Stimulated activated effector memory CD8-positive, alpha-beta T cell treated with anti-CD3 and anti-CD28 coated beads, Interleukin-12 subunit alpha, Interleukin-12 subunit beta, amount 100 ng/mL, for 72 hours (primary cell): ENCODE measurements around the gene B3GAT1.

Experiments used
- ATAC-seq: fragments of 150-1000 bp; cut with Tn5 transposase; 2 replicates; pipeline ENCODE4 v1.10.0; 2021
- DNase-seq, 2 donors: peaks; one replicate each; pipeline ENCODE4 v3.0.0; 2021 to 2022; ENCODE audit warnings: low spot score in 2 of 2
- H3K27ac Mint-ChIP-seq: one replicate; pipeline ENCODE4 v1.8.0; 2022; ENCODE audit warnings: mild to moderate bottlenecking, mixed read lengths
- H3K36me3 Mint-ChIP-seq: one replicate; pipeline ENCODE4 v1.8.0; 2022; ENCODE audit warnings: mild to moderate bottlenecking, mixed read lengths
- H3K4me1 Mint-ChIP-seq: one replicate; pipeline ENCODE4 v1.8.0; 2022; ENCODE audit warnings: mixed read lengths
- H3K4me3 Mint-ChIP-seq: one replicate; pipeline ENCODE4 v1.8.0; 2022; ENCODE audit warnings: mild to moderate bottlenecking, mixed read lengths
- H3K9me3 Mint-ChIP-seq: one replicate; pipeline ENCODE4 v1.8.0; 2022; ENCODE audit warnings: mixed read lengths

B3GAT1 gene

GRCh38 chr11:134338654-134339053, 73.4 kb downstream of the B3GAT1 start:
- Mint-ChIP-seq H3K9me3 (no peaks in the 10 kb centered on the region), H3K27ac (no peak overlapping the region), H3K36me3 (no peaks in the 10 kb centered on the region), H3K4me1 (peaks cover 3% of the 10 kb centered on the region), H3K4me3 (no peak overlapping the region)
- no peak for ATAC-seq
- no peak for DNase-seq

GRCh38 chr11:134338068-134338467, 74.0 kb downstream of the B3GAT1 start:
- peak in 1 of 2 donors; percentile 36 for DNase-seq
- Mint-ChIP-seq H3K4me3 (no peak overlapping the region), H3K4me1 (peaks cover 8% of the 10 kb centered on the region), H3K27ac (no peak overlapping the region), H3K36me3 (no peaks in the 10 kb centered on the region), H3K9me3 (no peaks in the 10 kb centered on the region)
- no peak for ATAC-seq

DNA sequence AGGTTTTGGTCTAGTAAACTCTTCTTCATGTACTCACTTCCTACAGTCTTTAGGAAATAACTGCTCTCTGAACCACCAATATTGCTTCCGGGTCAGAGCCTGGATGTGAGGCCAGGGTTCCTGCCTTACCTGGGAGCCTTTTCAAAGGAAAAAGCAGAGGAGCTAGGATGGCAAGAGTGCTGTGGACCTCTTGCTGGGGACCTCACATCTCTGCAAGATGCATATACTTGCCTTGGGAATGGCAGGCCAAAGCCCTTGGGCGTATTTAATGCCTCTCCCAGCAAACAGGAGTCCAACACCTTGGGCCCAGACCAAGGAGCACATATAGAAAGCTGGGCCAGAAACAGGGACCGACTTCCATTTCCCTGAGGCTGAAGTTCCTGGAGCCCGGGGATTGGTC, 75.0 kb downstream of the B3GAT1 start:
- Mint-ChIP-seq H3K9me3 (no peaks in the 10 kb centered on the region), H3K4me1 (peaks cover 16% of the 10 kb centered on the region), H3K4me3 (no peak overlapping the region), H3K36me3 (no peaks in the 10 kb centered on the region), H3K27ac (no peak overlapping the region)
- DNase-seq (peak in 1 of 2 donors; percentile 43), ATAC-seq (no peak)

GRCh38 chr11:134334796-134335571, 77.1 kb downstream of the B3GAT1 start:
- ATAC-seq = no peak
- no peaks in the 10 kb centered on the region for H3K36me3 Mint-ChIP-seq
- no peak overlapping the region for H3K4me3 Mint-ChIP-seq
- DNase-seq = no peak
- peaks cover 23% of the 10 kb centered on the region for H3K4me1 Mint-ChIP-seq
- no peaks in the 10 kb centered on the region for H3K9me3 Mint-ChIP-seq
- H3K27ac Mint-ChIP-seq = no peak overlapping the region

GRCh38 chr11:134333946-134334345, 78.1 kb downstream of the B3GAT1 start:
- no peak overlapping the region for H3K4me3 Mint-ChIP-seq
- DNase-seq (peak in 1 of 2 donors; percentile 43), ATAC-seq (no peak)
- no peaks in the 10 kb centered on the region for H3K36me3 Mint-ChIP-seq
- peaks cover 23% of the 10 kb centered on the region for H3K4me1 Mint-ChIP-seq
- no peak overlapping the region for H3K27ac Mint-ChIP-seq
- H3K9me3 Mint-ChIP-seq = no peaks in the 10 kb centered on the region

DNA sequence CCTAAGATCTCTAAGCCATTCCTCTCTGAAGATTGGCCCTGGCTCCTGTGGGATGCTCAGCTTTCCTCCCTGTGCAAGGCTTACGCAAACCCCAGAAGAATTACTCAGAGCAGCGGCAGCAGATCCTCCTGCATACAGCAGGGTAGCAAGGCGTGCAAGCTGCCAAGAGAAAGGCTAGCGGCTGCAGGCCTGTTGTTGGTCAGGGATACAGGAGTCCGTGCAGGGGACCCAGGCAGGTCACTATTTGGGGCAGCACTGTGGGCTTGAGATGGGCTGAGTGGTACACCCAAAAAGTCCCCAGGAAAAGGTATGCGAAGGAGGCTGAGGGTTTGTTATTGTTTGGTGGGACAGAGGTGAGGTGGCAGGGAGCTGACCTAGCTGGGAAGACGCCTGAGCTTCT, 78.7 kb downstream of the B3GAT1 start:
- ATAC-seq (no peak), DNase-seq (peak in 1 of 2 donors; percentile 47)
- Mint-ChIP-seq H3K27ac (no peak overlapping the region), H3K4me3 (peak overlapping the region; percentile 76), H3K36me3 (no peaks in the 10 kb centered on the region), H3K9me3 (no peaks in the 10 kb centered on the region), H3K4me1 (peaks cover 23% of the 10 kb centered on the region)

DNA sequence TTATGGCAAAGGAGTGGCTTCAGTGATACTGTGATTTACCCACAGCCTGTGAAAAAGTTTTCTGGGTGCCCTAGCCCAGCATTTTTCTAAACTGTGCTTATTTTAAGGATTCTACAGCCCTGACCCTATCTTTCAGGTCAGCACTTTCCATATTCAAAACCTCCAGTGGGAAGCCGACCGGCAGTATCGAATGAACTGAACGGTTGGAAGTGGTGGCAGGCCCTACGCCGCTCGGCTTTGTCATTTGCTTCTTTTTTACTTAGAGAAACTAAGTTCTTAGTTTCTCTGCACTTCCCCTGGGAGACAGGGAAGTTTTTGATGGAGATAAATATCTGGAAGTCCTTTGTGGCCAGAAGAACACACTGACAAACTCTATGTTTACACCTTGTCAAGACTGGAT, 79.3 kb downstream of the B3GAT1 start:
- no peaks in the 10 kb centered on the region for H3K36me3 Mint-ChIP-seq
- peak overlapping the region; percentile 76 for H3K4me3 Mint-ChIP-seq
- H3K27ac Mint-ChIP-seq = no peak overlapping the region
- peak in 1 of 2 donors; percentile 39 for DNase-seq
- peaks cover 23% of the 10 kb centered on the region for H3K4me1 Mint-ChIP-seq
- ATAC-seq = no peak
- no peaks in the 10 kb centered on the region for H3K9me3 Mint-ChIP-seq

- Mint-ChIP-seq H3K4me1 (peaks cover 23% of the 10 kb centered on the region), H3K27ac (no peak overlapping the region), H3K4me3 (peak overlapping the region; percentile 76), H3K36me3 (no peaks in the 10 kb centered on the region), H3K9me3 (no peaks in the 10 kb centered on the region)
- ATAC-seq (peak; percentile 61), DNase-seq (no peak)
Observed at GRCh38 chr11:134332189-134332631, 79.8 kb downstream of the B3GAT1 start.

- ATAC-seq = peak; percentile 95
- Mint-ChIP-seq H3K27ac (no peak within 1 kb of the TSS), H3K4me3 (peak within 1 kb of the TSS; percentile 76), H3K36me3 (no peaks in the 10 kb centered on the region), H3K4me1 (peaks cover 23% of the 10 kb centered on the region), H3K9me3 (no peaks in the 10 kb centered on the region)
- peak; percentile 68 to 85 for DNase-seq
Observed at GRCh38 chr11:134331354-134332188, 80.5 kb downstream of the B3GAT1 start, which contains the start of gene GLB1L2. Gene GLB1L2 (plus strand): TSS chr11:134331988. CDS start chr11:134332062, 74 bp downstream.

GRCh38 chr11:134330611-134331353, 81.3 kb downstream of the B3GAT1 start:
- Mint-ChIP-seq H3K27ac (no peak overlapping the region), H3K4me3 (peak overlapping the region; percentile 76), H3K9me3 (no peaks in the 10 kb centered on the region), H3K4me1 (peaks cover 23% of the 10 kb centered on the region), H3K36me3 (no peaks in the 10 kb centered on the region)
- ATAC-seq = no peak
- DNase-seq = no peak
